GM21786 (cell line): Measurements from ENCODE around the gene GNRHR.
"Not testable (repeated sequence)": the region's sequence is repeated elsewhere in the genome, so short reads cannot be mapped to it uniquely, and the experiment has no call there.

Source experiments
- ATAC-seq: cut with Tn5 transposase; IDR thresholded peaks from one replicate; pipeline ENCODE4 v1.9.1; 2021; ENCODE audit not compliant: unreplicated experiment

The GNRHR gene

GRCh38 chr4:67727124-67727850 is 26.9 kb downstream of the GNRHR start:
- ATAC-seq: no peak

DNA sequence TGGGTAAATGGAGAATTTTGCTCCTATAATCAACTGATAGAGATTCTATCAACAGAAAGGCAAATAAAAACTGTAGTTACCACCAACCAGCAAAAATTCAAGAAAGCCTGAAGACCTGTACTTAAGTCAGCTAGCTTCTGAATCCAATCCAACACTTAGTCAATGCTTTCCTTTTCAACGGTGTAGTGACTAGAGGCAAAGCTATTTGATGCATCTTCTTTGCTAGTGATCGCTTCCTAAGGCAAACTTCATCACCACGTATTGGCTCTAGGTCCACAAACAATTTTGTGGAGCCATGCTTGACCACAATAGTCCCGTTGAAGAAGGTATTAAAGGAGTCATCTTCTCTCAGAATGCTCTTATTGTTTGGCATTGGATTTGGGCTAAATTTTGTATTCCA is 28.2 kb downstream of the GNRHR start:
- no peak for ATAC-seq

DNA sequence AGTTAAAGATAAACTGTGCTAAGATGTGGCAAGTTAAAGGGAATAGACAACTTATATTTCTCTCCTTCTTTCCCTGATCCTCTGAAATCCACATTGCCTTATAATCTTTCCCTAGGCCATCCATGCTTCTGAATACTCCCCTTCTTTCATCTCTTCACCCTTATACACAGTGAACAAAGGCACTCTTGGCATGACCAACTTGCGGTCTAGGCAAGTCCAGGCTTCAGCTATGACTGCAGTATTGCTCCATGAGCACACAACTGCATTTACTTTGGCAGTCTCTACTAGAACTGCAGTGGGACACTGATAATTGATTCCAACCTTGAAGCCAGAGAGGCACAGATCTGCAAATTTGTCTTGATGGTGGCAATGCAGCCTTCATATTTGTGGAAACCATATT is 29.1 kb downstream of the GNRHR start:
- ATAC-seq: no peak

GRCh38 chr4:67723949-67724348 is 30.2 kb downstream of the GNRHR start:
- ATAC-seq: no peak

DNA sequence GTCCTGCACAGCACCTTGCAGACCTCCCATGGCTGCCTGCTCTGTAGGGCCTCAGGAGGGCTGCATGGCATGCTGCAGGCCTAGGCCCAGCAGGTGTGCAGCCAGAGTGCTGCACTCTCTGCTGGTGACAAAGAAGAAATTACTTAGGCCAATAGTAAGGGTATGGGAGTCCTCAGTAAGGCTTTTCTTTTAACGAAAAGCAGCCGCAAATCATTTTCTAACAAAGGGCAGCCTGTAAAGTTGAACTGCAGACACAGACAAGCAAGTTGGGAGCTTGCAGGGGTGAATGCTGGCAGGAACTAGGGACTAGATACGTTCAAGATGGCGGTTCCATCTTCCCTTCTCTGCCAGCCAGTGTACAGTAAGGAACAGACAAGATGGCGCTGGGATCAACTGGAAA is 30.8 kb downstream of the GNRHR start:
- ATAC-seq: no peak

GRCh38 chr4:67721770-67722597 is 32.2 kb downstream of the GNRHR start:
- no peak for ATAC-seq

- no peak for ATAC-seq
These were observed 32.8 kb downstream of the GNRHR start for GRCh38 chr4:67721315-67721769.

DNA sequence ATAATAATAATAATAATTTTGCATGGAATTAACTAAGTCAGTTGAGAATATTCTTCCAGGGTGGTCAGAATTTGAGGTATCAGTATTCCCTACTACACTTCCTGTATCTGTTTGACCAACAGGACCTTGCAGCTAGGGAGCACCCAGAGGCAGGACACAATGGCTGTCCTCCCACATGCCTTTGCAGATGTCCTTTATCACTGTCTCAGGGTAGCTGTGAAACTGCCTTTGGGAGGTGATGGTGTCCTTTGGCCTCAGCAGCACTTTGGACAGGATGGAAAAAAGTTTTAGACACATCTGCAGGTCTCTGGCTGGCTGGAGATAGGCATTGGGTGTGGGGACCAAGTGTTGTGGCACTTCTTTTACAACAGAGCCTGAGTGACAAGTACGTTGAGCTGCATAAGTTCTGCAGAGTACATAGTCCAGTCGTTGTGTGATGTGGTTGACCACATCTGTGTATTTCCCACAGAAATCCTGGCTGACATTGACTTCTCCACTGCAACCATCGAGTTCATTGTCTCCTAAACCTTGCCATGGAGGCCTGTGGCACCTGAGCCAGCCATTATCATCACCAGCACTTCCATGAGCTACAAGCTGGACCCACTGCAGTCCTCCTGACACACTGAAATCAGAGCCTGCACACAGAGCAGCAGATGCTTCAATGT is 34.1 kb downstream of the GNRHR start:
- ATAC-seq: no peak

- no peak for ATAC-seq
These were observed 35.3 kb downstream of the GNRHR start for GRCh38 chr4:67718848-67719247.

DNA sequence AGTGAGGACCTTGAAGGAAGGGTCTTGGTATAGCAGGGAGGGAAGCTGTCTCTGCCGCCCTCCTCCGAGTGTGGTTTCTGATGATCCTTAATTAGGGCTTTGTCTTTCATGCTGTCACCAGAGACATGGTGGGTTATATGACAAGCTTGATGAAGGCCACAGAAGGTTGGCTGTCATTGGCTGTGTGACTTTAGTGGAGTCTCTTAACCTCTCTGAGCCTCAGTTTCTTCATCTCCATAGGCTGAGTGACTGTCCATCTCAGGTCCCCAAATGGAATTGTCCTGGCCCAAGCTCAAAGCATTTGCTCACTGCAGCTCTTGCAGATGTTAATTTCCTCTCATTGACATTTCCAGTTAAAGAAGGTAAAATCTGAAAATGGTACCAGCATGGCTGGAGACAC is 36.6 kb downstream of the GNRHR start:
- ATAC-seq: no peak

GRCh38 chr4:67714955-67715354 is 39.2 kb downstream of the GNRHR start:
- ATAC-seq: no peak

DNA sequence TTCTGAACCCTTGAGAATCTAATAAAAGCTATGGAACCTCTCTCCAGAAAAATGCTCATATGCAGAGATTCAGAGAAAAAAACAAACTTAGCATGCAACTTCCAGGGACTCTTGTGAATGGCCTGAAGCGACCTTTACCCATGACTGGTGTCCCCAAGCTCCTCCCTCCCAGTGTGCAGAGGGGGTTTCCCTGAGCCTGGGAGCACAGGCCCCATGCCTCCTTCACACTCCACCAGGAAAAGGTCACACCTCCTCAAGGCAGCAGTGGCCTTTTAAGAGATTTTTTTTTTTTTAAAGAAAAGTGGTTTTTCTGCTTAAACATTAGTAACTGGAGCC is 40.0 kb downstream of the GNRHR start:
- ATAC-seq: peak; percentile 87

- peak; percentile 13 for ATAC-seq
These were observed 40.5 kb downstream of the GNRHR start for GRCh38 chr4:67713529-67714247.

DNA sequence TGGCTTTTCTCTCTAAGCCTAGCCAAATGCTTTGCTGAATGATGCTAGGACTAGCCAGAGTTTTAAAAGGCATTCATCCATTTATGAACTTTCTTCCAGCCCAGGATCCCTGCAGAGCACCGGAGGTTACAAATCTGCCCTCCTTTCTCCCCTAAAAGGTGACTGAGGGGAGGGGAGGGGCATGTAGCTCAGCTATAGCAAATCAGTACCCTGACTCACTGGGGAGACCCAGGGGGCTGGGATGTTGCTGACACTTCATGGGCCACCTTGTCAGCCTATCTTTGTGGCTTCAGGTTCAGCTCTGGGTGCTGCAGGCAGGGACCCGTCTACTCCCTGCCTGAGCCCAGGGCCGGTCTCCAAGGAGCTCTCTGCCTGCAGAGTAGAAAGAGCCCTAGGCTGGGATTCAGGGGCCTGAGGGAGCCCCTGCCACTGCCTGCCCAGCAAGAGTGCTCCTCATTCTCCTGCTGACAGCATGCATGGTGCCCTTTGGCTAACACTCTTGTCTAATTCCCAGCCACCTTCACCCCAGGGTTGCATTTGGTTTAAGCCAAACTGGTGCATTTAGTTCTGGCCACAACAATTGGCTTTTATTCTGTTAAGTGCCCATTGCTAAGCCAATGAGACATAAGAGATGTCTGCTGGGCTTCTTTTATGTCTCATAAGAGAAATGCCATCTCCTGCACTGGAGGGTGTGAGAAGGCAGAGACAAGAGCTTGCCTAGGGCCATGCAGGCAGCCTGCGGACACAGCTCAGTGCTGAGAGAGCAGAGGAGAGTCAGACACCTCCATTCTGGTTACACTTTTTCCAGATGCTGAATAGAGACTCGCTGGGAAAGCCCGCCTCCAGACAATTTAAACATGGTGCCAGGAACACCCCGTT is 41.3 kb downstream of the GNRHR start:
- no peak for ATAC-seq

- ATAC-seq: no peak
These were observed 42.1 kb downstream of the GNRHR start for GRCh38 chr4:67712000-67712625.

- not testable (repeated sequence) for ATAC-seq
These were observed 47.5 kb downstream of the GNRHR start for GRCh38 chr4:67706682-67707081.

- ATAC-seq: no peak
These were observed 49.3 kb downstream of the GNRHR start for GRCh38 chr4:67704843-67705242.

- ATAC-seq: no peak
These were observed 52.0 kb downstream of the GNRHR start for GRCh38 chr4:67702166-67702565.

- no peak for ATAC-seq
These were observed 52.7 kb downstream of the GNRHR start for GRCh38 chr4:67701517-67701850.
